ENCODE results near the gene FBN1.

FBN1 gene

DNA sequence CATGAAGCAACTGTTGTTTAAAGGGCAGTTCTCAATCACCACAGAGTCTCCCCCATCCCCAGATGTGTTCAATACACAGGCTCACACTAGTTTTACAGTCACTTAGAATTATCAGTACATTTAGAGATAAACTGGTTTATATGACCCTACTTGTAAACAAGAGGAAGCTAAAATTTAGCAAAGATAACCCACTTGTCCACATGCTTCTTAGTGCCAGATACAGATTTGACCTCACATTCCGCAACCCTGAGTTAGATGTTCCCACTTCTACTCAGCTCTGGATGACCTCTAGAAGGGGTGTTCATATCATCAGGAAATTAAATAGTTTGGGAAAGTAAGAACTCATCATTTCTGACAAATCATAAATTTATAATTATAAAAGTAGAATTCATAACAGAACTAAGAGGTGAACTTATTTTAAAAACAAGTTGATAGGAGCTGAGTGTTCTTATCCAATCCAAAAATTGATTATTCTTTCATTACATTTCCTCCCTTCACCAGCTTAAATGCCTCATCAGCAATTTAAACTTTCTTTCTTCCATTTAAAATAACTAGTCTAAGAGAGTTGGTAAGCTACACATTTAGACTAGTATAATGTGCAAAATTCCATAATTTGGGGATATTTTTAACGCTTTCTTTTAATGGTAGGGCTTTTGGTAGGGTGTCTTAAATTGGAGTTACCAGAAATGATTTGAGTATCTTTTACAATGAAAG, 131.2 kb downstream of the FBN1 start:
- DNase-seq (ENCODE audit: low spot score): no peak

DNA sequence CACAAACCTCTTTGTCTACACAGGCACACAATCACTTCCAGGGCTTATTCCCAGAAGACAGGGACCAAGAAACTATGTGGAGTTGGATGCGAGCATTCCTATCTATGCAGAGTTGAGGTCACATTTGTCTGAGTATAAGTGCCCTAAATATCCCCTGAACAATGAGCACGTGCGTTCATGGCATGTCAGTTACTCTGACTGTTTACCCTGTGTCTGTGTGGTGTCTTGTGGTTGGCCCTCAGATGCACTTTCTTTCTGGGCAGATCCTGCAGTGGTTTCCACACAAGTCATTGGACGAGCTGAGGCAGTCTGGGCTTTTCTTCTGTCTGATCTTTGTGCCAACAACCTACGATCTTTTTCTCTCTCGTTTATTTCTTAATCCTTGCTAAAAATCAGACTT, 134.5 kb downstream of the FBN1 start:
- DNase-seq (ENCODE audit: low spot score): no peak

DNA sequence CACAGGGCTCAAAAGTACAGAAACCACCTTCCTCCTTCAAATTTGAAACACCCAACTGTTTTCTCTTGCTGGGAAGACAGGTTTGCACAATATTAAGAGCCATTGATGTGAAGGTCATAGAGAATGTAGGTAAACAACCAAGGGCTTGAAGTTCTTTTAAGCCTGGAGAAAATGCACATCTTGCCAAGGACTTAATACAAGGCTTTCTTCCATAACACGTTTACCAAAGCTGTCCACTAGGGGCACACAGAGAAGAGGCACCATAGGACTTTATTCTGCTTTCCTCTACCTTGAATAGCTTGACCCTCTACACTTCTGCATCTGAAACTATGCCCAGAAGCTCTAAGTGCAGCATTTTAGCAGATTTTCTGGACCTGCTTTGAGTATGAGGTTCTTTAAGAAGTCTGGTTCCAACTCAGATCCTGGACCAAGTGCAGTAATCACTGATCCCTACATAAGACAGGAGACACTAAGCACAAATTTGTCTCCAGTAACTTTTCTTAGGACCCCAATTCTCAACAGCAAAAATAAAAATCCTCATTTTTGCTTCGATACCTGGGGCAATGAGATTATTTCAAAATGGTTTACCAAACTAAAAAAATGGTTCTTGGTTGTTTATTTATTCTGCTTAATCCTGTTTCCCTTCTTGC, 138.0 kb downstream of the FBN1 start:
- peak; percentile 27 for DNase-seq (ENCODE audit: low spot score)

- no peak for DNase-seq (ENCODE audit: low spot score)
Observed at GRCh38 chr15:48505067-48505466, 140.4 kb downstream of the FBN1 start.

DNA sequence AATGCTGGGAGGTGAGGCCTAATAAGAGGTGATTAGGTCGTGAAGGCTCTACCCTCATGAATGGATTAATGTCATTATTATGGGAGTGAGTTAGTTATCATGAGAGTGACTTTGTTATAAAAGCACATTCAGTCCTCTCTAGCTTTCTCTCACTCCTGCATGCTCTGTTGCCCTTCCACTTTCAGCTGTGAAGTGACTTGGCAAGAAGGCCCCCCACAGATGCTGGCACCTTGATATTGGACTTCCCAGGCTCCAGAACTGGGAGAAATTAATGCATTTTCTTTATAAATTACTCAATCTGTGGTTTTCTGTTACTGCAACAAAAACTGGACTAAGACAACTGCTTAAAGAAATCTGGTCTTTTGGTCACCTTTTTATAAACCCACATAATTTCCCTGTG, 144.3 kb downstream of the FBN1 start:
- no peak for DNase-seq (ENCODE audit: low spot score)

DNA sequence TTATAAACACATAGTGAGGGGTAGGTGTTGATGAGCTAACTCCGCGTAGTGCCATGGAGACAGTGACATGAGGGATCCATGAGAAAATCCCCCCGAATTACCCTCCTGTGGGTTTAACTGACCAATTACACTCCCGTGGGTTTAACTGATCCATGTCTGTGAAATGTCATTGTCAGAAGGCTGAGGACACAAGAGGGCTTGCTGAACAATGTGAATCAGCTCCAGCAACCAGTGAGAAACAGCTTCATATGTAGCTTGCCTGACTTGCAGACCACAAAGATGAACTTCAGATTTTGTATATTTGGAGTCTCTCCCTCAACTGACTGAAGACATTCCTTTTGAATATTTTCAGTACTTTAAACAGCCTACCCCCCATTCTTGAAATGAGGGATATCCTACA, 144.9 kb downstream of the FBN1 start:
- DNase-seq (ENCODE audit: low spot score): no peak

GRCh38 chr15:48499978-48500377, 145.5 kb downstream of the FBN1 start:
- DNase-seq (ENCODE audit: low spot score): no peak

- DNase-seq (ENCODE audit: low spot score): no peak
Observed at GRCh38 chr15:48498828-48499227, 146.7 kb downstream of the FBN1 start.

DNA sequence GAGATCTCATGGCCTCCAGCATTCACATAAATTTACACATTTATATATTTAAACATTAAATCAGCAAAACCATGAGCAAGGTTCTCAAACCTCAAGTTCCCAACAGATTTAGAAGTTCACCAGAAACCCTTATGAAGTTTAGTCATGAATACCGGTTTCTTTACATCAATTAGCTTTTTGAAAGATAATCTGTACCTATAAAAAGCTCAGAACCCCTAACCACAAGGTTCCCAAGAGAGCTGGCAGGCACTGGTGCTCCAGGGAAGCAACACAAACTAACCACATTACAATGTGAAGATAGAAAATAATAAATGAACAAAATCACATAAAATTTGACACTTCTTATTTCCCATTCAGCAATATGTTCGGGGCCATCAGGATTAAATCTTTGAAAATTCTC, 150.9 kb downstream of the FBN1 start:
- DNase-seq (ENCODE audit: low spot score): no peak

DNA sequence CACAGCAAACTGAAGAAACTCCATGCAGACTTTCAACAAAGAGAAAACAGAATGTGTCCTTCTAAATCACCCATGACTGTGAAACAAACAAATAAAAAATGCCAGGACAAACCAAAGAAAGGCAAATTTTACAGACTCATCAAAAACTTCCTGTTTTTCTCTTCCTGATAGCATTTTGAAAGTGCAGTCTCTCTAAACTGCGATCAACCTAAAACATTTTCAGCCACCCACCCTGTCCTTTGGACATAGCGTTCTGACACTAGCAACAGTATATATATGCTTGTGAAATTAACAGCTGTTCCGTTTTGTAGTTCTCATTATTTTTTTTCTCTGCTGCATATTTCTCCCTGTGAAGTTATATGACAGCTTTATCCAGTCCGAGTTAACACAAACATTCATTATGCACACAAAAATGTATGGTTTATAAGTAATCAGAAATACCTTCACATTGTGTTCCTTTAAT, 151.7 kb downstream of the FBN1 start:
- no peak for DNase-seq (ENCODE audit: low spot score)

DNA sequence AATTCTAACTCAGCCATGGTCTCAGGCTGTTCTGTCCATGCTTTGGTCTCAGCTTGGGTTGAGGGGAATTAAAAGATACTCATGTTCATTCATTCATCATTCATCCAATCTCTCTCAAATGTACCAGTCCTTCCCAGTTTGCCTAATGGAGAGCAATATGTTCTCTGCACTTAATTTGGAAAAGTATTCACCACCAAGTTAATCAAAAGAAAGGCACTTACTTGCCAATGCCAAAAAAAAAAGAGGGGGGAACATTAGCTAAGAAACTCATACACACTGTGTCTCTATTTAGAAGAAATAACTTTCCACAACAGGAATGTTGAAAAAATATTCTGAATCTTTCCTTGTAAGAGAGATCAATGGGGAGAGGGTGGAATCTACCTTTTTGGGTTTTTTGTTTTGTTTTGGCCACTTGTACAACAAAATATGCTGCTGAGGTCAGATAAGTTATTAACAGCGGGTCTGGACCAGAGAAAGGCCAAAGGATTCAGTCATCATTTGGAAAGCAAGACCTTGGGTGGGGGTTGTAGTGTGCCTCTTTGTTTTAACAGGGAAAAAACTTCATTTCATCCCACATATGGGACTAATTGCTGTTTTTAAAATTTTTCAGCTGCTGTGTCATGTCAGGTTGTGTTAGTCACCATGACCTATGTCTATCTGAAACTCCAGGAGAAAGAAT, 152.3 kb downstream of the FBN1 start:
- no peak for DNase-seq (ENCODE audit: low spot score)

GRCh38 chr15:48486228-48486627, 159.3 kb downstream of the FBN1 start:
- no peak for DNase-seq (ENCODE audit: low spot score)

DNA sequence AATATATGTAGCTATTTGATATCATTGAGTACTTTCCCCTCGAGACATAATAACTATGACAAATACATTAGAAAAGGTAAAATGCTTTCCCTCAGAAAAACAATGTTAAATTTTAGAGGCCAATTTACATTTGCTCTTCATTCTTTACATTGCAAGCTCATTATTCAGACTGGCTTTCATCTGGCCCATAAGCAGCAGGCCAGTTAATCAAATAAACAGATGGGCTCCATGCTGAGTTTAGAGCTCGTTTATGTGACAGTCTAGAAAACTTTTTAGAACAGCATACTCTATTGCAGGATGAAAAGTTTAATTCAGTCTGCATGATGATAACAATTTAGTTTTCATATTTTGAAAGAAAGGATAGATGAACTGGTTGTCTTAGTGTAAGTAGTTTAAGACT, 163.7 kb downstream of the FBN1 start:
- DNase-seq (ENCODE audit: low spot score): no peak

- no peak for DNase-seq (ENCODE audit: low spot score)
Observed at GRCh38 chr15:48479751-48480150, 165.8 kb downstream of the FBN1 start.

DNA sequence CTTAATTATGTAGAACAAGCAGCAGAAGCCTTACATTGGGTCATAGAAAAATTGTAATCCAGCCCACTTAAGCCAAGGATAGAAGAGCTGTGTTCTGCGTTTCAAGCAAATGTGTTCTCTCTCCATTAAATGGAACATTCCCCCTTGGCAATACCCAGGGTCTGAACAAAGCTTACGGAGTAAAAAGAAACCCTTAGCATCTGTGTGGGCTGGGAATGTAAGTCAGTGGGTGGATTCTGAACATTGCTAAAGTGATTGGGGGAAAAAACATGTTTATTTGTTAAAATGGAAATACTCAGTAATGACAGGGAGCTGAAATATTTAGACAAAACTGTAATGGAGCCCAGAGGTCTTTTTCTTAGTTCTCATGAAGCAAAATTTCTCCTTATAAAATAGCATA, 166.9 kb downstream of the FBN1 start:
- DNase-seq (ENCODE audit: low spot score): no peak

GRCh38 chr15:48477795-48478360, 167.6 kb downstream of the FBN1 start:
- no peak for DNase-seq (ENCODE audit: low spot score)

GRCh38 chr15:48475600-48476395, 169.7 kb downstream of the FBN1 start:
- DNase-seq (ENCODE audit: low spot score): no peak

- DNase-seq (ENCODE audit: low spot score): no peak
Observed at GRCh38 chr15:48473667-48474066, 171.8 kb downstream of the FBN1 start.

DNA sequence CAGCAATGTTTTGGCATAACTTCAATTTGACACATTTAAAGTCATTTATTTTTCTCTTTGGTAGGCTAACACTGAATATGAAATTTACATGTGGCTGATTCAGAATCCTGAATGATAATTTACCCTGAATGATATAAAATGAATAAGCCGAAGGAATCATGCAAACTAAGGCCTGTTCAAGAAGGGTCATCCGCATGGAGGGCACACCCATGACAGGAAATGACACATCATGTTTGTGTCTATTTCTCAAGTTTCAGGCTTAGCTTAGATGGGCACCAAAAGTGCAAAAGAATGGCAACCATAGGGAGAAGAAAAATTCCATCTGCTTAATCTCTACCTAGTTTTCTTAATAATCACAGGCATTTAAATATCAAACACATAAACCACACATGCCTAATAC, 172.8 kb downstream of the FBN1 start:
- no peak for DNase-seq (ENCODE audit: low spot score)

DNA sequence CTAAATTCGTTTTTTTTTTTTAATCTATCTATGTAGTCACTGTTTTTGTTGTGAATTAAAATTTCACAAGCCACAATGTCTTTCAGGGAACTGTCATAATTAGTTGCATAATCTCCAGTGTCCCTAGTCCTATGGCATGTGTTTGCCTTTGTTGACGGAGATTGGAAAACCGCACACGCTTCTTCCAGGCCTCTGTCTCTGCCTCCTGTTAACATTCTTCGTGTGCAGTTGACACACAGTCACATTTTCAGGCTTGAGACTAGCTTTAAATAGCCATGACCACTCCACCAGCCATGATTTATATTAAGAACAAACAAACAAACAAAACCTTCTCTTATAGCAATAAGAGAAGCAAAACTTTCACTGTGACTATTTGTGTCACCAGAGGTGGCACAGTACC, 174.4 kb downstream of the FBN1 start:
- DNase-seq (ENCODE audit: low spot score): no peak

- DNase-seq (ENCODE audit: low spot score): no peak
Observed at GRCh38 chr15:48470096-48470495, 175.4 kb downstream of the FBN1 start.

DNA sequence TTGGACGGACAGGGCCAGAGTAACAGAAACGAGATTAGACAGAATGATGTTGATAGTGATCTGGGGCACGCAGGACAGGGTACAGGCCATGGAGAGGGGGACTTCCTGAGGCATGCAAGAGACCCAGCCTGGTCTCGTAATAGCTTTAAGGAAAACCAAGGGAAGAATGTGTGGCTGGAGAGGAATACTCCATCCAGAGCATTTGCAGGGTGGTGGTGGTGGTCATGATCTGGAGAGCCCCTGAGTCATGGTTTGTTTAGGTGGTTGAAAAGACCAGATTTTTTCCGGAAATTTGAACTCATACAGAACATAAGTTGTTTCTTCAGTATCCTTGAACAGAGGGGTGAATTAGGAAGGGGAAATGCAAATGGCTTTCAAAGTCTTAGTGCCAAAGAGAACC, 175.8 kb downstream of the FBN1 start:
- no peak for DNase-seq (ENCODE audit: low spot score)
